ENCODE measurements around the gene MORN1. TPM values are rescaled to one million over a fixed set of nuclear protein-coding genes. Genes with fewer than 3 reads are reported as not detected.

The MORN1 gene
- total RNA-seq, 1 donor from 2014 or later, result 4.8 TPM

GRCh38 chr1:2352341-2352896, 38.9 kb downstream of the MORN1 start:
- DNase-seq (ENCODE audit: low read depth in 2 of 2), result no peak

- DNase-seq (ENCODE audit: low read depth in 2 of 2), result no peak
Measured at GRCh38 chr1:2351723-2352122, 39.6 kb downstream of the MORN1 start.

- no peak for DNase-seq (ENCODE audit: low read depth in 2 of 2)
Measured at GRCh38 chr1:2350911-2351655, 40.3 kb downstream of the MORN1 start.

- DNase-seq (ENCODE audit: low read depth in 2 of 2), result no peak
Measured at GRCh38 chr1:2350501-2350900, 40.9 kb downstream of the MORN1 start.

GRCh38 chr1:2349806-2350205, 41.5 kb downstream of the MORN1 start:
- no peak for DNase-seq (ENCODE audit: low read depth in 2 of 2)

GRCh38 chr1:2348346-2349325, 42.7 kb downstream of the MORN1 start:
- DNase-seq (ENCODE audit: low read depth in 2 of 2), result no peak

- no peak for DNase-seq (ENCODE audit: low read depth in 2 of 2)
Measured at GRCh38 chr1:2347896-2348295, 43.5 kb downstream of the MORN1 start.

- no peak for DNase-seq (ENCODE audit: low read depth in 2 of 2)
Measured at GRCh38 chr1:2347409-2347785, 44.0 kb downstream of the MORN1 start.

- DNase-seq (ENCODE audit: low read depth in 2 of 2), result no peak
Measured at GRCh38 chr1:2346691-2347408, 44.5 kb downstream of the MORN1 start.

- no peak for DNase-seq (ENCODE audit: low read depth in 2 of 2)
Measured at GRCh38 chr1:2345297-2346075, 45.9 kb downstream of the MORN1 start.

- no peak for DNase-seq (ENCODE audit: low read depth in 2 of 2)
Measured at GRCh38 chr1:2344744-2345296, 46.5 kb downstream of the MORN1 start.

- no peak for DNase-seq (ENCODE audit: low read depth in 2 of 2)
Measured at GRCh38 chr1:2344121-2344681, 47.2 kb downstream of the MORN1 start.

- no peak for DNase-seq (ENCODE audit: low read depth in 2 of 2)
Measured at GRCh38 chr1:2343023-2343935, 48.1 kb downstream of the MORN1 start.

GRCh38 chr1:2342384-2343022, 48.9 kb downstream of the MORN1 start:
- DNase-seq (ENCODE audit: low read depth in 2 of 2), result no peak

GRCh38 chr1:2341706-2342383, 49.5 kb downstream of the MORN1 start:
- no peak for DNase-seq (ENCODE audit: low read depth in 2 of 2)

- DNase-seq (ENCODE audit: low read depth in 2 of 2), result no peak
Measured at GRCh38 chr1:2340918-2341254, 50.5 kb downstream of the MORN1 start.

- no peak for DNase-seq (ENCODE audit: low read depth in 2 of 2)
Measured at GRCh38 chr1:2340086-2340917, 51.1 kb downstream of the MORN1 start.
